HepG2 (cell line): ENCODE results near the gene RAC2. TPM values are rescaled to one million over a fixed set of nuclear protein-coding genes. Genes with fewer than 3 reads are reported as not detected.

Source experiments
- ATRX ChIP-seq: sonication (generic); formaldehyde crosslinking; IDR thresholded peaks from 2 replicates; pipeline ENCODE4 v1.4.0; 2020; ENCODE audit warnings: missing genetic modification reagents, borderline replicate concordance
- BCLAF1 ChIP-seq: fragments of 450-650 bp; IDR thresholded peaks from 2 replicates; pipeline ENCODE4 v1.6.1; 2017; ENCODE audit warnings: mild to moderate bottlenecking
- DMTF1 ChIP-seq: sonication (generic); formaldehyde crosslinking; IDR thresholded peaks from 2 replicates; pipeline ENCODE4 v1.4.0; 2020; ENCODE audit warnings: mild to moderate bottlenecking, missing genetic modification reagents
- HNRNPL ChIP-seq: fragments of 200-400 bp; formaldehyde crosslinking; IDR thresholded peaks from 2 replicates; pipeline ENCODE4 v1.6.1; 2017; ENCODE audit warnings: mild to moderate bottlenecking, low read depth, low read length
- JUN ChIP-seq: sonication (generic); formaldehyde crosslinking; IDR thresholded peaks from 2 replicates; pipeline ENCODE4 v1.4.0; 2020; ENCODE audit warnings: mild to moderate bottlenecking, missing genetic modification reagents
- RBAK ChIP-seq: sonication (generic); formaldehyde crosslinking; IDR thresholded peaks from 2 replicates; pipeline ENCODE4 v1.5.1; 2020; ENCODE audit warnings: mild to moderate bottlenecking, missing genetic modification reagents
- SNAPC2 ChIP-seq: sonication (generic); formaldehyde crosslinking; IDR thresholded peaks from 2 replicates; pipeline ENCODE4 v1.8.1; 2022; ENCODE audit warnings: mild to moderate bottlenecking, missing genetic modification reagents
- TFDP2 ChIP-seq: sonication (generic); formaldehyde crosslinking; IDR thresholded peaks from 2 replicates; pipeline ENCODE4 v1.4.0; 2020; ENCODE audit warnings: missing genetic modification reagents
- XBP1 ChIP-seq: sonication (generic); formaldehyde crosslinking; IDR thresholded peaks from 2 replicates; pipeline ENCODE4 v1.5.0; 2020; ENCODE audit warnings: missing genetic modification reagents
- ZMAT3 ChIP-seq: sonication (generic); formaldehyde crosslinking; conservative IDR thresholded peaks from 2 replicates; pipeline ENCODE4 v1.7.0; 2021; ENCODE audit warnings: missing genetic modification reagents
- ZNF556 ChIP-seq: sonication (generic); formaldehyde crosslinking; IDR thresholded peaks from 2 replicates; pipeline ENCODE4 v1.4.0; 2020; ENCODE audit warnings: mild to moderate bottlenecking, missing genetic modification reagents, borderline replicate concordance
- ZNF609 ChIP-seq: sonication (generic); formaldehyde crosslinking; IDR thresholded peaks from 2 replicates; pipeline ENCODE4 v1.4.0; 2020; ENCODE audit warnings: mild to moderate bottlenecking, missing genetic modification reagents, borderline replicate concordance
- ZNF619 ChIP-seq: sonication (generic); formaldehyde crosslinking; IDR thresholded peaks from 2 replicates; pipeline ENCODE4 v1.4.0; 2020; ENCODE audit warnings: mild to moderate bottlenecking, missing genetic modification reagents
- ZNF75D ChIP-seq: sonication (generic); formaldehyde crosslinking; IDR thresholded peaks from 2 replicates; pipeline ENCODE4 v1.8.1; 2023; ENCODE audit warnings: missing genetic modification reagents, mild to moderate bottlenecking, borderline replicate concordance
- ZNF83 ChIP-seq: sonication (generic); formaldehyde crosslinking; IDR thresholded peaks from 2 replicates; pipeline ENCODE4 v1.4.0; 2020; ENCODE audit warnings: missing genetic modification reagents, mild to moderate bottlenecking, borderline replicate concordance
- polyA plus RNA-seq, 8 experiments: library from polyadenylated mRNA; depleted of rRNA in 3 of 8; stranded (reverse) in 7 of 8; unstranded in 1 of 8; fragments of >200 nt; fragmentation: Illumina TruSeq in 4 of 8; extraction: Trizol in 4 of 8; gene quantifications; 2 replicates each; pipeline versions ENCODE4 v1.2.1 to v1.2.3, GENCODE V29; 2011 to 2016; ENCODE audit warnings: low read depth in 4 of 8, missing spikeins in 1 of 8, mixed read lengths in 1 of 8; ENCODE audit not compliant: insufficient read depth in 1 of 8
- total RNA-seq, 5 experiments: library from RNA; depleted of rRNA; stranded (reverse); fragments of >200 nt; fragmentation: Illumina TruSeq; extraction: Trizol; gene quantifications; 2 replicates each; pipeline ENCODE4 v1.2.3, GENCODE V29; 2016; ENCODE audit warnings: low read depth in 1 of 5
- TF ChIP-seq, protein P1 (sequence below): sonication (generic); formaldehyde crosslinking; IDR thresholded peaks from 2 replicates; pipeline ENCODE4 v1.9.0; 2021; ENCODE audit warnings: missing genetic modification reagents, borderline replicate concordance

RAC2 gene
- total and polyA plus RNA-seq, 2 of the 13 experiments (the other 11 are each of a cell fraction or from before 2014, with no cell fraction given): 0.73 TPM; not detected in 1

DNA sequence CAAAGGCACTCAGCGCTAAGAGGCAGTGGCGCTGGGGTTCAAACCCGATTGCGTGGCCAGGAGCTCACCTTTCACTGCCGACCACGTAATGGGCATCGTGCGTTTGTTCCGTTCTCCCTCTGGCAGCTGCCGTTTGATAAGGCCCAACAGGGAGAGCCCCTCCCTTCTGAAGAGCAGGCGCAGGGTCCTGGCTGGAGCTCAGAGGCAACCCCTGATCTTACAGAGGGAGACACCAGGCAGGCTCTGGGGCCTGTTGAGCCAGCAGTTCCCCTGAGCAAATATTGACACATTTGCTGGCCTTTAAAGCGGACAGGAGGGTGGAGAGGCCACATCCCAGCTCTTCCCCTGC, 44.3 kb downstream of the RAC2 start (continued):
- no peak for TF ChIP-seq ZMAT3 (CRISPR knock-in tag)
- TF ChIP-seq HNRNPL: no peak
- no peak for TF ChIP-seq ZNF75D (CRISPR knock-in tag)
- TF ChIP-seq DMTF1 (CRISPR knock-in tag): no peak
- TF ChIP-seq ZNF83 (CRISPR knock-in tag): no peak
- TF ChIP-seq SNAPC2 (CRISPR knock-in tag): 0 out of 2 replicates have a peak, but pooled peaks have one; percentile 64
- no peak for TF ChIP-seq RBAK (CRISPR knock-in tag)
- TF ChIP-seq JUN: no peak
- no peak for TF ChIP-seq XBP1
- TF ChIP-seq TFDP2: no peak
- TF ChIP-seq ZNF609 (CRISPR knock-in tag): peak; percentile 42; the same call in 1 of the 2 replicates
- TF ChIP-seq, protein P1, sequence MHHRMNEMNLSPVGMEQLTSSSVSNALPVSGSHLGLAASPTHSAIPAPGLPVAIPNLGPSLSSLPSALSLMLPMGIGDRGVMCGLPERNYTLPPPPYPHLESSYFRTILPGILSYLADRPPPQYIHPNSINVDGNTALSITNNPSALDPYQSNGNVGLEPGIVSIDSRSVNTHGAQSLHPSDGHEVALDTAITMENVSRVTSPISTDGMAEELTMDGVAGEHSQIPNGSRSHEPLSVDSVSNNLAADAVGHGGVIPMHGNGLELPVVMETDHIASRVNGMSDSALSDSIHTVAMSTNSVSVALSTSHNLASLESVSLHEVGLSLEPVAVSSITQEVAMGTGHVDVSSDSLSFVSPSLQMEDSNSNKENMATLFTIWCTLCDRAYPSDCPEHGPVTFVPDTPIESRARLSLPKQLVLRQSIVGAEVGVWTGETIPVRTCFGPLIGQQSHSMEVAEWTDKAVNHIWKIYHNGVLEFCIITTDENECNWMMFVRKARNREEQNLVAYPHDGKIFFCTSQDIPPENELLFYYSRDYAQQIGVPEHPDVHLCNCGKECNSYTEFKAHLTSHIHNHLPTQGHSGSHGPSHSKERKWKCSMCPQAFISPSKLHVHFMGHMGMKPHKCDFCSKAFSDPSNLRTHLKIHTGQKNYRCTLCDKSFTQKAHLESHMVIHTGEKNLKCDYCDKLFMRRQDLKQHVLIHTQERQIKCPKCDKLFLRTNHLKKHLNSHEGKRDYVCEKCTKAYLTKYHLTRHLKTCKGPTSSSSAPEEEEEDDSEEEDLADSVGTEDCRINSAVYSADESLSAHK (CRISPR knock-in tag): no peak
- TF ChIP-seq ZNF556 (CRISPR knock-in tag): 0 out of 2 replicates have a peak, but pooled peaks have one; percentile 20
- TF ChIP-seq ZNF619 (CRISPR knock-in tag): no peak; the same call in 1 of the 2 replicates
- TF ChIP-seq ATRX: 0 out of 2 replicates have a peak, but pooled peaks have one; percentile 60
- no peak for TF ChIP-seq BCLAF1
